ENCODE data around the gene CCDC137. TPM values are rescaled to one million over a fixed set of nuclear protein-coding genes. Genes with fewer than 3 reads are reported as not detected.

Gene CCDC137
- total RNA-seq, 1 experiment from 2014 or later = 37.8 TPM

Small RNA genes lying within 50 kb of the gene (microRNA-seq; reads per million reads assigned to microRNA genes)
- gene MIR6786 = 2.8 reads per million

Other genes with a start within 250 kb of the CCDC137 start
- 2,184 and 2,327 TPM in 2 replicates for gene ACTG1, start 153.9 kb upstream of the CCDC137 start, total RNA-seq (2022)
- 5.5 and 7.0 TPM in 2 replicates for gene FSCN2, start 138.4 kb upstream of the CCDC137 start, total RNA-seq (2022)
- gene FAAP100, start 114.4 kb upstream of the CCDC137 start, total RNA-seq (2022) = 39.4 and 39.7 TPM in 2 replicates
- gene NPLOC4, start 29.6 kb upstream of the CCDC137 start, total RNA-seq (2022) = 146 and 149 TPM in 2 replicates
- gene TSPAN10, start 29.5 kb upstream of the CCDC137 start, total RNA-seq (2022) = 2.9 and 4.2 TPM in 2 replicates
- gene PDE6G, start 10.2 kb upstream of the CCDC137 start, total RNA-seq (2022) = not detected in 2 replicates
- 36.5 and 39.5 TPM in 2 replicates for gene OXLD1, start 132 bp upstream of the CCDC137 start, total RNA-seq (2022)
- 35.4 and 40.1 TPM in 2 replicates for gene ARL16, start 17.1 kb downstream of the CCDC137 start, total RNA-seq (2022)
- gene HGS, start 17.3 kb downstream of the CCDC137 start, total RNA-seq (2022) = 160 and 167 TPM in 2 replicates
- gene MRPL12, start 36.6 kb downstream of the CCDC137 start, total RNA-seq (2022) = 94.7 and 101 TPM in 2 replicates
- 66.5 and 72.3 TPM in 2 replicates for gene SLC25A10, start 45.5 kb downstream of the CCDC137 start, total RNA-seq (2022)
- 0.78 TPM in 1 of 2 replicates, not detected in the other for gene GCGR, start 137.4 kb downstream of the CCDC137 start, total RNA-seq (2022)
- 37.3 and 38.5 TPM in 2 replicates for gene MCRIP1, start 166.6 kb downstream of the CCDC137 start, total RNA-seq (2022)
- not detected in 2 replicates for gene PPP1R27, start 168.3 kb downstream of the CCDC137 start, total RNA-seq (2022)
- 750 and 777 TPM in 2 replicates for gene P4HB, start 193.8 kb downstream of the CCDC137 start, total RNA-seq (2022)
- 273 and 288 TPM in 2 replicates for gene ARHGDIA, start 204.6 kb downstream of the CCDC137 start, total RNA-seq (2022)
- 118 and 122 TPM in 2 replicates for gene ALYREF, start 224.8 kb downstream of the CCDC137 start, total RNA-seq (2022)
- gene ANAPC11, start 225.0 kb downstream of the CCDC137 start, total RNA-seq (2022) = 110 and 113 TPM in 2 replicates
- 0.27 and 0.47 TPM in 2 replicates for gene NPB, start 235.5 kb downstream of the CCDC137 start, total RNA-seq (2022)
- 58.4 and 60.9 TPM in 2 replicates for gene PCYT2, start 244.7 kb downstream of the CCDC137 start, total RNA-seq (2022)

All from Calu3 (cell line).